Transverse colon (tissue), 4 donors: Measurements from ENCODE around the gene CCNC.

Source experiments
- CTCF ChIP-seq, 5 experiments: fragments of 200-600 bp in 3 of 5; fragments of 450-650 bp in 2 of 5; sonication (generic) in 3 of 5; IDR thresholded peaks; 1 replicate in 2 of 5; 2 replicates in 3 of 5; pipeline ENCODE4 v1.5.1; 2016 to 2017; ENCODE audit warnings: antibody characterized with exemption in 5 of 5, inconsistent platforms in 3 of 5, mild to moderate bottlenecking in 2 of 5, moderate library complexity in 1 of 5
- EP300 ChIP-seq: sonication (generic); formaldehyde crosslinking; IDR thresholded peaks from one replicate; pipeline ENCODE4 v1.6.1; 2017; ENCODE audit warnings: antibody characterized with exemption, low read depth
- POLR2AphosphoS5 ChIP-seq, 3 donors: sonication (generic); formaldehyde crosslinking; IDR thresholded peaks; one replicate each; pipeline ENCODE4 v1.6.1; 2016; ENCODE audit warnings: antibody characterized with exemption in 3 of 3

GRCh38 chr6:99501762-99502161 lies 66.7 kb downstream of the CCNC start:
- no peak for TF ChIP-seq CTCF (IDR thresholded peaks at IDR 0.05)
- TF ChIP-seq POLR2AphosphoS5 (IDR thresholded peaks at IDR 0.05) = no peak
- no peak for TF ChIP-seq EP300
